H9 (cell line): ENCODE measurements around the gene QRICH2. TPM values are rescaled to one million over a fixed set of nuclear protein-coding genes. Genes with fewer than 3 reads are reported as not detected.

ENCODE experiments used
- DNase-seq: peaks from one replicate; pipeline ENCODE4 v3.0.0-alpha.2; 2017
- H2AFZ ChIP-seq: one replicate; pipeline ENCODE4 v1.6.1; 2013; ENCODE audit warnings: mild to moderate bottlenecking, low read length, control low read depth, moderate library complexity
- H2AK5ac ChIP-seq: 2 replicates; pipeline ENCODE4 v1.6.1; 2013; ENCODE audit warnings: low read length, control low read depth, mixed read lengths; ENCODE audit not compliant: insufficient read length
- H2BK120ac ChIP-seq: one replicate; pipeline ENCODE4 v1.6.1; 2013; ENCODE audit warnings: low read depth, mild to moderate bottlenecking, low read length, control low read depth, inconsistent platforms; ENCODE audit not compliant: poor library complexity, severe bottlenecking
- H2BK12ac ChIP-seq: 2 replicates; pipeline ENCODE4 v1.6.1; 2013; ENCODE audit warnings: low read length, control low read depth, mixed read lengths, low read depth; ENCODE audit not compliant: insufficient read length
- H2BK15ac ChIP-seq: 2 replicates; pipeline ENCODE4 v1.6.1; 2013; ENCODE audit warnings: low read depth, low read length, control low read depth
- H2BK20ac ChIP-seq: one replicate; pipeline ENCODE4 v1.6.1; 2013; ENCODE audit warnings: low read depth, mild to moderate bottlenecking, low read length, control low read depth, inconsistent platforms; ENCODE audit not compliant: poor library complexity, severe bottlenecking
- H2BK5ac ChIP-seq: 2 replicates; pipeline ENCODE4 v1.6.1; 2013; ENCODE audit warnings: low read length, control low read depth, mixed read lengths; ENCODE audit not compliant: insufficient read length
- H3K14ac ChIP-seq: 2 replicates; pipeline ENCODE4 v1.6.1; 2013; ENCODE audit warnings: low read length, control low read depth; ENCODE audit not compliant: insufficient read depth
- H3K18ac ChIP-seq: 2 replicates; pipeline ENCODE4 v1.6.1; 2013; ENCODE audit warnings: low read depth, mild to moderate bottlenecking, mixed read lengths, low read length, control low read depth; ENCODE audit not compliant: insufficient read length
- H3K23ac ChIP-seq: 2 replicates; pipeline ENCODE4 v1.6.1; 2013; ENCODE audit warnings: low read length, control low read depth, mixed read lengths, low read depth; ENCODE audit not compliant: insufficient read length
- H3K23me2 ChIP-seq: 2 replicates; pipeline ENCODE4 v1.6.1; 2013; ENCODE audit warnings: low read depth, mild to moderate bottlenecking, mixed read lengths, low read length, control low read depth; ENCODE audit not compliant: insufficient read length, poor library complexity, severe bottlenecking
- H3K27ac ChIP-seq: 2 replicates; pipeline ENCODE4 v1.5.1; 2013; ENCODE audit warnings: low read length, control low read depth, mixed read lengths, low read depth; ENCODE audit not compliant: insufficient read length
- H3K27me3 ChIP-seq: 2 replicates; pipeline ENCODE4 v1.6.1; 2013; ENCODE audit warnings: low read length, control low read depth, inconsistent platforms; ENCODE audit not compliant: insufficient read depth
- H3K4ac ChIP-seq: 2 replicates; pipeline ENCODE4 v1.6.1; 2013; ENCODE audit warnings: low read depth, mild to moderate bottlenecking, control low read depth, inconsistent platforms, low read length, moderate library complexity
- H3K4me1 ChIP-seq: 2 replicates; pipeline ENCODE4 v1.6.1; 2013; ENCODE audit warnings: low read length, control low read depth, inconsistent platforms; ENCODE audit not compliant: insufficient read depth
- H3K4me2 ChIP-seq: 2 replicates; pipeline ENCODE4 v1.6.1; 2013; ENCODE audit warnings: low read length, control low read depth, mixed read lengths; ENCODE audit not compliant: insufficient read length, insufficient read depth
- H3K56ac ChIP-seq: 2 replicates; pipeline ENCODE4 v1.6.1; 2013; ENCODE audit warnings: low read depth, mild to moderate bottlenecking, mixed read lengths, low read length, control low read depth; ENCODE audit not compliant: insufficient read length
- H3K79me1 ChIP-seq: 2 replicates; pipeline ENCODE4 v1.6.1; 2013; ENCODE audit warnings: low read depth, mild to moderate bottlenecking, moderate library complexity, low read length, control low read depth, inconsistent platforms; ENCODE audit not compliant: insufficient read depth, poor library complexity, severe bottlenecking
- H3K79me2 ChIP-seq: 2 replicates; pipeline ENCODE4 v1.6.1; 2013; ENCODE audit warnings: low read length, control low read depth, inconsistent platforms; ENCODE audit not compliant: insufficient read depth
- H3K9ac ChIP-seq: 2 replicates; pipeline ENCODE4 v1.6.1; 2013; ENCODE audit warnings: low read length, control low read depth, mixed read lengths; ENCODE audit not compliant: insufficient read length; ENCODE audit errors: extremely low read depth
- H3K9me3 ChIP-seq: one replicate; pipeline ENCODE4 v1.6.1; 2013; ENCODE audit warnings: low read depth, low read length, inconsistent platforms; ENCODE audit not compliant: control insufficient read depth
- H3T11ph ChIP-seq: one replicate; pipeline ENCODE4 v1.6.1; 2013; ENCODE audit warnings: mild to moderate bottlenecking, low read length, control low read depth, inconsistent platforms
- H4K20me1 ChIP-seq: one replicate; pipeline ENCODE4 v1.6.1; 2013; ENCODE audit not compliant: control insufficient read depth, insufficient read length, insufficient read depth
- H4K5ac ChIP-seq: 2 replicates; pipeline ENCODE4 v1.6.1; 2013; ENCODE audit warnings: low read depth, mild to moderate bottlenecking, mixed read lengths, low read length, control low read depth; ENCODE audit not compliant: insufficient read length
- H4K8ac ChIP-seq: replicated peaks from 2 replicates; pipeline ENCODE4 v1.6.1; 2013; ENCODE audit warnings: low read length, control low read depth, mixed read lengths, low read depth; ENCODE audit not compliant: insufficient read length
- H4K91ac ChIP-seq: 2 replicates; pipeline ENCODE4 v1.6.1; 2013; ENCODE audit warnings: low read depth, mild to moderate bottlenecking, moderate library complexity, mixed read lengths, low read length, control low read depth; ENCODE audit not compliant: insufficient read length
- H3K27ac Mint-ChIP-seq, 3 experiments: 2 replicates in 2 of 3; 3 replicates in 1 of 3; pipeline ENCODE4 v1.8.0; 2020 to 2021; ENCODE audit warnings: mixed read lengths in 3 of 3, mild to moderate bottlenecking in 1 of 3, moderate library complexity in 1 of 3
- H3K27me3 Mint-ChIP-seq: 2 replicates; pipeline ENCODE4 v1.8.0; 2021; ENCODE audit warnings: low read depth, mild to moderate bottlenecking, moderate library complexity, mixed read lengths
- H3K36me3 Mint-ChIP-seq, 3 experiments: 2 replicates in 2 of 3; 3 replicates in 1 of 3; pipeline ENCODE4 v1.8.0; 2020 to 2021; ENCODE audit warnings: low read depth in 3 of 3, mixed read lengths in 3 of 3; ENCODE audit not compliant: insufficient read depth in 1 of 3
- H3K4me1 Mint-ChIP-seq, 2 experiments: 2 replicates each; pipeline ENCODE4 v1.8.0; 2020; ENCODE audit warnings: mixed read lengths in 2 of 2
- H3K4me3 Mint-ChIP-seq, 2 experiments: 2 replicates in 1 of 2; 3 replicates in 1 of 2; pipeline ENCODE4 v1.8.0; 2020 to 2021; ENCODE audit warnings: mild to moderate bottlenecking in 2 of 2, mixed read lengths in 2 of 2, moderate library complexity in 1 of 2
- H3K9me3 Mint-ChIP-seq, 2 experiments: 2 replicates in 1 of 2; 3 replicates in 1 of 2; pipeline ENCODE4 v1.8.0; 2020; ENCODE audit warnings: mild to moderate bottlenecking in 2 of 2, mixed read lengths in 2 of 2, moderate library complexity in 1 of 2
- WGBS: extraction: QIAGEN DNeasy Blood & Tissue Kit; methylation state at CpG from one replicate; pipeline ENCODE4 v1.1.7; 2013; ENCODE audit warnings: missing lambda C conversion rate, low lambda C conversion rate, mixed read lengths; ENCODE audit not compliant: insufficient read length; ENCODE audit errors: extremely low coverage; 5-methylcytosine and 5-hydroxymethylcytosine counted together
- total RNA-seq: library from RNA; stranded (reverse); gene quantifications from 2 replicates; pipeline ENCODE4 v1.2.1, GENCODE V29; 2021
- TF ChIP-seq, protein P1 (sequence below): fragments of 200-600 bp; sonication (generic); conservative IDR thresholded peaks from 3 replicates; pipeline ENCODE4 v1.8.0; 2021; ENCODE audit warnings: antibody characterized with exemption, mild to moderate bottlenecking

QRICH2 gene
- total RNA-seq, 1 experiment from 2014 or later = 3.2 TPM

DNA sequence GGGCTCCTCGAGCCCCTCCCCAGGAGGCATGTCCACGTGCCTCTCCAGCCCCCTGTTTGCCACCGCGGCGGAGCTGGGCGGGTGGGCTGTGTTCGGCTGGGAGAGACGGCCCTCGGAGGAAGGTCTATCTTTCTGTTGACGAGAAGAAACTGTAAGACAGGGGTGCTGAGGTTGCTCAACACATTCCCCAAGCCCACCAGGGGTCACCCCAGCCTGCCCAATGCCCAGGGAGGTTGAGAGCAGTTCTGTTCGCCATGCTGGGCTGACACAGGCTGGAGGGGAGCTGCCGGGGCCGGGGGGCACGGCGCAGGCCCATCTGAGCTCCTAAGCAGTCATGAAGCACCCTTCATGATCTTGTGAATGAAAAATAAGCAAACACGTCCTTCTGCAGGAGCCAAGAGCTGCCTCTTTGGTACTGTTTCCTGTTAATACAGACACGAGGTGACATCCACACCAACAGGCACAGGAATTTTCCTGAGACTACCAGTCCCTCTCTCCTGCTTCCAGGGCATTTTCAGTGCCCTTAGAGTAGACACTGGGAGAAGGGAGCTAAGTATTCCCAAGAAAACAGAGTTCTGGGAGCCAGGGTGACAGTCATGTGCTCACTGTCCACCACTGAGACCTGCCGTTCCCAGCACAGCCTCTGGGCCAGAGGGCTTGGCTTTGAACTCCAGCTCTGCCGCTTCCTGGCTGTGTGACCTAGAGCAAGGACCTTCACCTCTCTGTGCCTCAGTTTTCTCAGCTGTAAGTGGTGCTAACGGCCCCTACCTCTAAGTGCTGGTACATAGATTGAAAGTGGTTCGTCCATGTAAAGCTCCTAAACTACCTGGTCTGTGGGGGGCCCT is 33.7 kb downstream of the QRICH2 start:
- Histone ChIP-seq H3K9me3 (no peaks in the 10 kb centered on the region), H2BK120ac (no peak overlapping the region)

More for the DNA sequence above, 33.7 kb downstream of the QRICH2 start:
- Histone ChIP-seq H2BK20ac (no peak overlapping the region), H3K18ac (no peak overlapping the region), H2BK5ac (no peak overlapping the region), H3K23ac (no peak overlapping the region), H3K56ac (no peak overlapping the region), H3K79me1 (no peaks in the 10 kb centered on the region), H3K23me2 (no peaks in the 10 kb centered on the region), H3K4me1 (no peaks in the 10 kb centered on the region; the same call in 1 of the 2 replicates), H3K4me2 (no peak overlapping the region), H2BK12ac (no peak overlapping the region), H4K8ac (no peak overlapping the region), H2AFZ (no peak overlapping the region), H3K9ac (no peak overlapping the region), H3K14ac (no peak overlapping the region), H4K20me1 (no peaks in the 10 kb centered on the region), H4K91ac (no peak overlapping the region), H3K4ac (no peak overlapping the region), H3K27me3 (no peaks in the 10 kb centered on the region), H3K27ac (no peak overlapping the region), H3T11ph (no peak overlapping the region), H2AK5ac (no peak overlapping the region), H2BK15ac (no peak overlapping the region), H4K5ac (no peak overlapping the region), H3K79me2 (no peaks in the 10 kb centered on the region)
- no CpG with 5 or more reads among the region's 21 CpGs for WGBS
- Mint-ChIP-seq H3K9me3 (no peaks in the 10 kb centered on the region), H3K4me1 (peaks cover 18 to 38% of the 10 kb centered on the region in 2 experiments), H3K36me3 (peaks cover 0 to 7% (median 2%) of the 10 kb centered on the region in 3 experiments; a peak in 3 of 7 replicates), H3K27ac (no peak overlapping the region), H3K4me3 (no peak overlapping the region), H3K27me3 (peaks cover 1% of the 10 kb centered on the region; the same call in 1 of the 2 replicates)
- DNase-seq = no peak
- TF ChIP-seq, protein P1, sequence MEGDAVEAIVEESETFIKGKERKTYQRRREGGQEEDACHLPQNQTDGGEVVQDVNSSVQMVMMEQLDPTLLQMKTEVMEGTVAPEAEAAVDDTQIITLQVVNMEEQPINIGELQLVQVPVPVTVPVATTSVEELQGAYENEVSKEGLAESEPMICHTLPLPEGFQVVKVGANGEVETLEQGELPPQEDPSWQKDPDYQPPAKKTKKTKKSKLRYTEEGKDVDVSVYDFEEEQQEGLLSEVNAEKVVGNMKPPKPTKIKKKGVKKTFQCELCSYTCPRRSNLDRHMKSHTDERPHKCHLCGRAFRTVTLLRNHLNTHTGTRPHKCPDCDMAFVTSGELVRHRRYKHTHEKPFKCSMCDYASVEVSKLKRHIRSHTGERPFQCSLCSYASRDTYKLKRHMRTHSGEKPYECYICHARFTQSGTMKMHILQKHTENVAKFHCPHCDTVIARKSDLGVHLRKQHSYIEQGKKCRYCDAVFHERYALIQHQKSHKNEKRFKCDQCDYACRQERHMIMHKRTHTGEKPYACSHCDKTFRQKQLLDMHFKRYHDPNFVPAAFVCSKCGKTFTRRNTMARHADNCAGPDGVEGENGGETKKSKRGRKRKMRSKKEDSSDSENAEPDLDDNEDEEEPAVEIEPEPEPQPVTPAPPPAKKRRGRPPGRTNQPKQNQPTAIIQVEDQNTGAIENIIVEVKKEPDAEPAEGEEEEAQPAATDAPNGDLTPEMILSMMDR = no peak
